Testis (tissue), 3 donors: ENCODE data around the gene OSTN. TPM values are rescaled to one million over a fixed set of nuclear protein-coding genes. Genes with fewer than 3 reads are reported as not detected.

Source experiments
- DNase-seq: peaks from one replicate; pipeline ENCODE4 v3.0.0-alpha.2; 2019
- H3K27ac ChIP-seq, 2 donors: fragments of 200-600 bp; sonication (generic); one replicate each; pipeline ENCODE4 v1.5.1; 2019
- H3K27me3 ChIP-seq: fragments of 200-600 bp; sonication (generic); one replicate; pipeline ENCODE4 v1.5.1; 2019
- H3K36me3 ChIP-seq: fragments of 200-600 bp; sonication (generic); one replicate; pipeline ENCODE4 v1.5.1; 2017; ENCODE audit warnings: low read depth; ENCODE audit errors: missing control alignments
- H3K4me1 ChIP-seq: fragments of 200-600 bp; sonication (generic); one replicate; pipeline ENCODE4 v1.5.1; 2019
- H3K4me3 ChIP-seq, 2 donors: fragments of 200-600 bp; sonication (generic); one replicate each; pipeline ENCODE4 v1.5.1; 2017 to 2019
- H3K9me3 ChIP-seq: fragments of 200-600 bp; sonication (generic); one replicate; pipeline ENCODE4 v1.5.1; 2017
- CTCF ChIP-seq, 3 experiments: fragments of 450-650 bp in 2 of 3; fragments of 200-600 bp in 1 of 3; sonication (generic) in 1 of 3; IDR thresholded peaks; one replicate each; pipeline ENCODE4 v1.5.1; 2016 to 2019; ENCODE audit warnings: antibody characterized with exemption in 3 of 3, mild to moderate bottlenecking in 2 of 3, moderate library complexity in 1 of 3
- POLR2A ChIP-seq: fragments of 450-650 bp; IDR thresholded peaks from one replicate; pipeline ENCODE4 v1.6.1; 2017; ENCODE audit warnings: antibody characterized with exemption, mild to moderate bottlenecking, moderate library complexity
- WGBS, 2 donors: methylation state at CpG; one replicate each; pipeline ENCODE4 v1.1.5; 2018; 5-methylcytosine and 5-hydroxymethylcytosine counted together
- intact Hi-C: fragments of 100-400 bp; cut with DNase I; formaldehyde crosslinking; loops from one replicate; pipeline ENCODE4 v1.15.1; 2023; ENCODE audit warnings: low total_unique reads
- polyA plus RNA-seq: library from polyadenylated mRNA; stranded (reverse); fragments of 350-450 nt; fragmentation: Illumina TruSeq; extraction: RNeasy Lipid Tissue Mini Kit (QIAGEN cat#74804); gene quantifications from one replicate; pipeline ENCODE4 v1.2.3, GENCODE V29; 2014; ENCODE audit warnings: low read depth, low replicate concordance; ENCODE audit not compliant: insufficient read depth
- total RNA-seq, 2 donors: library from RNA; depleted of rRNA; stranded (reverse); fragments of >200 nt; gene quantifications; one replicate each; pipeline ENCODE4 v1.2.3, GENCODE V29; 2016

Gene OSTN
- total and polyA plus RNA-seq, 3 donors from 2014 or later = 0.16 TPM; not detected in 2

GRCh38 chr3:191254098-191254873, 55.2 kb downstream of the OSTN start:
- Histone ChIP-seq H3K4me3 (no peak overlapping the region), H3K27me3 (no peaks in the 10 kb centered on the region), H3K9me3 (no peaks in the 10 kb centered on the region), H3K27ac (no peak overlapping the region), H3K36me3 (no peaks in the 10 kb centered on the region), H3K4me1 (no peaks in the 10 kb centered on the region)
- WGBS, 2 donors = 56 to 71% methylated on average over 3 of the region's 3 CpGs
- intact Hi-C loops = no loop called here
- no peak for DNase-seq
- TF ChIP-seq POLR2A (no peak), CTCF (IDR thresholded peaks at IDR 0.05) (no peak)

GRCh38 chr3:191255156-191255555, 56.1 kb downstream of the OSTN start:
- intact Hi-C loops = no loop called here
- Histone ChIP-seq H3K9me3 (no peaks in the 10 kb centered on the region), H3K4me3 (no peak overlapping the region), H3K27me3 (no peaks in the 10 kb centered on the region), H3K36me3 (no peaks in the 10 kb centered on the region), H3K4me1 (no peaks in the 10 kb centered on the region), H3K27ac (no peak overlapping the region)
- TF ChIP-seq POLR2A (no peak), CTCF (IDR thresholded peaks at IDR 0.05) (no peak)
- WGBS, 2 donors = 95 to 98% methylated on average over 5 of the region's 5 CpGs
- no peak for DNase-seq

GRCh38 chr3:191256405-191256804, 57.4 kb downstream of the OSTN start:
- no peaks in the 10 kb centered on the region for H3K9me3 ChIP-seq
- H3K4me3 ChIP-seq = no peak overlapping the region
- no peaks in the 10 kb centered on the region for H3K27me3 ChIP-seq
- no peak for TF ChIP-seq CTCF (IDR thresholded peaks at IDR 0.05)
- TF ChIP-seq POLR2A = no peak
- H3K4me1 ChIP-seq = no peaks in the 10 kb centered on the region
- DNase-seq = no peak
- intact Hi-C loops = no loop called here
- H3K27ac ChIP-seq = no peak overlapping the region
- no peaks in the 10 kb centered on the region for H3K36me3 ChIP-seq

- no peaks in the 10 kb centered on the region for H3K9me3 ChIP-seq
- H3K27ac ChIP-seq = no peak overlapping the region
- WGBS, 2 donors = 92 to 95% methylated on average over 2 of the region's 2 CpGs
- no peaks in the 10 kb centered on the region for H3K4me1 ChIP-seq
- no peak for DNase-seq
- no peaks in the 10 kb centered on the region for H3K36me3 ChIP-seq
- intact Hi-C loops = no loop called here
- TF ChIP-seq POLR2A (no peak), CTCF (IDR thresholded peaks at IDR 0.05) (no peak)
- no peak overlapping the region for H3K4me3 ChIP-seq
- no peaks in the 10 kb centered on the region for H3K27me3 ChIP-seq
Observed at GRCh38 chr3:191257286-191257685, 58.2 kb downstream of the OSTN start.

- H3K4me1 ChIP-seq = no peaks in the 10 kb centered on the region
- TF ChIP-seq CTCF (IDR thresholded peaks at IDR 0.05) (no peak), POLR2A (no peak)
- 0 to 90% methylated on average over 1 of the region's 1 CpG for WGBS, 2 donors
- no peak overlapping the region for H3K27ac ChIP-seq
- no peaks in the 10 kb centered on the region for H3K36me3 ChIP-seq
- no peak overlapping the region for H3K4me3 ChIP-seq
- intact Hi-C loops = no loop called here
- no peaks in the 10 kb centered on the region for H3K27me3 ChIP-seq
- no peaks in the 10 kb centered on the region for H3K9me3 ChIP-seq
- no peak for DNase-seq
Observed at GRCh38 chr3:191259486-191259885, 60.4 kb downstream of the OSTN start.
